SKM-1 treated with dmso at 0.1 percent for 144 hours (cell line): ENCODE data around the gene COL25A1.
"Not testable (repeated sequence)": the region's sequence is repeated elsewhere in the genome, so short reads cannot be mapped to it uniquely, and the experiment has no call there.

Experiments used
- DNase-seq: peaks from one replicate; lab custom pipeline; 2025; ENCODE audit not compliant: unreplicated experiment; lab: John Stamatoyannopoulos, UW

Gene COL25A1

DNA sequence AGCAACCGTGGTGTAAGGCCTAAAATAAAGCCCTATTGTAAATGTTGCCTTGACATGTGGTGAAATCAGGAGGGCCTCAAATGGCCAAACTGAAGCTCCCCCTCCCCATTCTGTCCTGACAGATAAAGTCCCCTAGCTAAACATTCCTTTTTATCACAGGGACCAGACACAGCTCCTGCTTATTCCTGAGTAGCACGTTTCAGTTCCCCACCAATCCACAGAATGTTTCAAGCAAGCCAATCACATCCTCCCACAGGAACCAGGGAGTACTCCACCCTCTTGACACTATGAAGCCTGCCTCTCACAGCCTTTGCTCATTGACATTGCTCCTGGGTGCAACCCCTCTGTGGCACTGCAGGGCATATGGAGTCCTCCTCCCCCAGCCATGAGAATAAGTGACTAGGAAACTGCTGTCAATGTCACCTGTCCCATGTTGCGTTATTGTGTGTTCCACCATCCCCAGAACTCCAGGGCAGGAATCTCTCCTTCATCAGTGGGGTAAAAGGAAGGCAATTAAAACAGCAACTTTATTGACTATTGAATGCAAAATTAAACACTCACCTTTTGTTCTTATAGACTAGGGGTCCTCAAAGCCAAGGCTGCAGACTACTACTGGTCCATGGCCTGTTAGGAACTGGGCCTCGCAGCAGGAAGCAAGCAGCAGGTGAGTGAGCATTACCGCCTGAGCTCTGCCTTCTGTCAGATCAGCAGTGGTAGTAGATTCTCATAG lies 128.1 kb downstream of the COL25A1 start:
- no peak for DNase-seq

DNA sequence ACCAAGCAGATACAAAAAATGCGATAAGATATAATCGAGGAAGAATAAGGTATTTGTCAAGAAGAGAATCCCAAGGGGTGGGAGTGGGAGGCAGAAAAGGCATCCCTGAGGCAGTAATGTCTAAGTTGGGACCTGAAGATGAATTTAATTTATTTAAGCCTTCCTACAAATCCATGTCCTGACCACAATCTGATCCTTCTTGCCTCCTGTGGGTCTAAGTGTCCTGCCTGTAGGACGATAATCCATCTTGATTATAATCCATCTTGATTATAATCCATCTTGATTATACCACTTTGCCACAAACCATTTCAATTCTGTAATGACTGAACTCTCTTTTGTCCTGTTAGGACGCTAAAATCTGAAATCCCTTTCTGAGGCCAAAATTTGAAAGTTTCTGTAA lies 130.2 kb downstream of the COL25A1 start:
- DNase-seq, result no peak

GRCh38 chr4:109171070-109171469 lies 131.4 kb downstream of the COL25A1 start:
- no peak for DNase-seq

DNA sequence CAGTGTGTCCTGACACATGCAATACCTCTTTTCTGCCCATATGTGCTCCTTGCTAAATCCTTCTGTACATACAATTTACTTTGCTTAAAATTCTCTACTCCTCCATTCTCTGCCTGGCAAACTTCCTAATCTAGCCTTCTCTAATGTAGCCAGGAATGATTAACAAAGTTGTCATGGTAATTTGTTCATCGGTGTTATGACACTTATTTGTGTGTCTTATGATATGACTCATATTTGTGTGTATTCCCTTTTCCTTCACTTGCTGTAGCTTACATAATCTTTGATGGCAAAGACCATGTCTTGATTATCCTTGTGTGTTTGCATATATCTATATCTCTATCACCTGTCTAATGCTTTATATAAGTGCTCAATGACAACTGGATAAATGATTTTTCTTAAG lies 133.3 kb downstream of the COL25A1 start:
- DNase-seq, result no peak

DNA sequence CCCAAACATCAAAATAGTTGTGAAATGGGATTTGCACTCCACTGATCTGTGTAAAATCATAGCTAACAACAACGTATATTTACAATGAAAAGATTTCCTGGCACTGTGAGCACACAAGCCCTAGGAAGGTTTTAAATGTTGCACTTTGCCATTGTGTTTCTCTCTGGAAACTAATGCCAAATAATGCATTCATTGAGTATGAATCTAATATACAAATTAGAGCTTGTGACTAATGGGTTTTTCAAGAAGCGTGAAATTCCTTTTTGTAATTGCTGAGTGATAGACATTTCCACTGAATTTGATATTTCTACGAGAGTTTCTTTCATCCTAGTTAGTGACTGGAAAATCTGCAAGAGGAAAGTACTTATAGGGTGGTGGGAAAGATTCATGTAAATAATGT lies 135.9 kb downstream of the COL25A1 start:
- DNase-seq, result no peak

DNA sequence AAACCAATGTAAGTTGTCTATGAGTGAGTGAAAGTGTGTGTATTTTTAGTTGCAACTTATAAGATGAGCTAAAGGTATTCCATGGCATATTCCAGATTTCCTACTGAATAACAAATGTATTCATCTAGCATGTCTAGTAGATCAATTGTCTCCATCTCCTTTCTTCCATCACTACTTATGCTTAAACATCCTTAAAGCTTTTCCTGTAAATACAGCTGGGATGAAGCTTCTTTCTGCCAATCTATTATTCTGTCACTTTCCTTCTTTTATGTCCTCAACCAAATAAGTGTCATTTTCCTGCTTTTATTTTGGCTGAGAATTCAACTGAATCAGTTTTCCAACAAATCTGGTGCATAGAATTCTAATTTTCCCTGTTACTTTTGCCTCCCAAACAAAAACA lies 136.3 kb downstream of the COL25A1 start:
- DNase-seq, result no peak

DNA sequence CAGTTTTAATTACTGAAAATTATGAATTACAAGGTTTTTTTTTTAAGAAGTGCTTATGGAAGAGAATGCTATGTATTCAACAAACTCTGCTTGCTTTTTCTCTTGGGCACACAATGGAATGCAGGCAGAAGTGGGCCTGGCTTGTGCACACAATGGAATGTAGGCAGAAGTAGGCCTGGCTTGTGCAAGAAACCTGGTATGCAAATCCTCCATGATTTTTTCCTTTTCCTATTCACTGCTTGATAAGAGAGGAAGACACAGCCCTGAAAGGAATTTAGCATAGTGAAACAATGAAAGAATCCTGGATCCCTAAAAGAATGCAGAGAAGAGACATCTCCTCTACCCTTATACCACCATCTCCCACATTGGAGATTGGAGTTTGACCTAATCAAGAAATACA lies 138.4 kb downstream of the COL25A1 start:
- DNase-seq, result no peak

- DNase-seq, result no peak
Measured at GRCh38 chr4:109163493-109163892, 139.0 kb downstream of the COL25A1 start.

DNA sequence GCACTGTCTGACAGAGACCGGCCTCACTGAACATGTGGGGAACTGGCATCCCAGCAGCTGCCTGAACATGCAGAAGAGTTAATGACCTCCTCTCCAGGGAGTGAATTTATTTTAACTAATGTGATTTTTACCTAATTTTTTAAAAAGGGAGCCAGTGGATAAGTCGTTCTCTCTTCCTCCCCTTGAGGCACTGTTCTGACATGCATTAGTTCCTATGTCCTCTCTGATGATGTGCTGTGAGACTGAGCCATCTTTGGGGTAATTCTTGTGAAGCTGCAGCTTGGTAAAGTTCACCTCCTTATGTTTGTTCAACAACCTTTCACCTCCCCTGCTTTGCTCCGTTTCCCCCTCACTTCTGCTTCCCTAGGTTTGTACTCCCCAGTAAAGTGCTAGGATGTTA lies 139.7 kb downstream of the COL25A1 start:
- DNase-seq, result no peak

DNA sequence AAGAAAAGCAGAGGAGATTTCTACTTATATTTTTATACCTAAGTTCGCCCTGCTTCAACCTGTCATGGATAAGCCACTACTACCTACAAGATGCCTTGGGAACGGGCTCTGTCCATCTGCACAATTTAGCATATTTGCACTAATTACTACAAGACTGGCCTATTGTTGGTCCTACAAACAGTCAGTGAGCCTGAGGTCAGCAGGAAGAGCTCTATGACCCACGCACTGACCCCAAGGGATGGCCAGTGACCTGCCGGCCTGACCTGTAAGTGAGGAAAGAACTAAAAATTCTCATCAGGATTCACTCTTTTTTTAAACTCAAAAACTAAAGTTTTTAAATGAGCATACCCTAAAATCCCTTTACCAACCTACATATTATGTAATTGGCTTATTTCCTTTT lies 142.0 kb downstream of the COL25A1 start:
- DNase-seq, result no peak

DNA sequence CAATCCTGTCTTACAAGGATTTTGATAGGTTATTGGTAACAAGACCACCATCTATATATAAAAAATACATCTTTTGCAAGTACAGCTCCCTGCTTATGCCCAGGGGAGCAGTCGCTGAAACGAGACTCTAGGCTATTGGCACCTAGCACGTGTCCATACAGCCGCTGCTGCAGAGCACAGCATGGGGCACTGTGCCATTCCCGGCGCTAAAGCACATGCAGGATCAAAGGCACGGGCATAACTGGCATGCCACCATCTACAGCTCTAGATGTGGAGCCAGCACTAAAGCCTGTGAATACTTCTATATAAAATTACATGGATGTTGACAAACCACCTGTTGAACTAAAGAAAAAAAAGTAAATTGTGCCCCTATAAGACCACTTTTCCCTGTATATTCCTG lies 144.8 kb downstream of the COL25A1 start:
- DNase-seq, result no peak

GRCh38 chr4:109157205-109157604 lies 145.3 kb downstream of the COL25A1 start:
- DNase-seq, result no peak

DNA sequence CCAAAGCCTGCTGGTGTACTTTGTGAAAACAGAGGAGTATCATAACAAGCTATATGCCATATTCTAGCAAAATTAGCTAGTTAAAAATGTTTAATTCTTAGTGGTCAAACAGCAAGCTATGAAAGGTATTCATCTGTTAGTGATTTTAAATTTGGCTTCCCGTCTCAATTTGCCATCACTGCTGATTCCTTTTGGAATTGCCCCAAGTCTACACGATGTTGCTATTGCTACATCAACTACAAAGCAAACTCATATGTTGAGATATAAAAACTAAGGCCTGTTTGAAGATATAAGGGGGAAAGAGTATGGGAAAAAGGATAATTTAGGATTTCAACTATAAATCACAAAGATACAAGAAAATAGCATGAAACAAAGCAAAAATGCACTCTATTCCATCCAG lies 146.1 kb downstream of the COL25A1 start:
- no peak for DNase-seq

DNA sequence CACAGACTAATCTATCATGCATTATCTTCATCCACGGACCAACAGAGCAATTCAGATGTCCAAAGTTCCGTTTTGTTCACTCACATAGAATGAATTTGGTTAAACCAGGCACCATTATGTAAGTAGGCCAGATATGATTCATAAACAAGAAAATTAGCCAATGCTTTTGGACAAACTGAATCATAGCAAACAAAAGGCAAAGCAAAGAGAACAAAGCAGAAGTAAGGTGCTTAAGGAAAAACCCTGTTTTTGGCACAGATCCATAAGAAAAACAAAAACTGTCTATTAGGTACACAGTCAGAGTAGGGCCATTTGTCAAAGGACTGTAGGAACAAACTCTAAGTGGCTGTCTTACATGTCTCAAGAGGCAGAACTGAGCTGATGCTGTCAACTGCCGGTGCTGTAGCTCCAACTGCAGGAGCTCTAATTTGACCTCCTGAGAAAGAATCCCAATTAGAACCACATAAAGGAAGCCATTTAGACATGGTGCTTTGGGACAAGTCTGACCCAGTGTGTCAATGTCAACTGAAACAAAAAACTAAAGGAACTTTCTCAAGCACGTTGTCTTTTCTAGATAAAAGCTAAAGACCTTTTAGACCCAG lies 146.7 kb downstream of the COL25A1 start:
- no peak for DNase-seq

DNA sequence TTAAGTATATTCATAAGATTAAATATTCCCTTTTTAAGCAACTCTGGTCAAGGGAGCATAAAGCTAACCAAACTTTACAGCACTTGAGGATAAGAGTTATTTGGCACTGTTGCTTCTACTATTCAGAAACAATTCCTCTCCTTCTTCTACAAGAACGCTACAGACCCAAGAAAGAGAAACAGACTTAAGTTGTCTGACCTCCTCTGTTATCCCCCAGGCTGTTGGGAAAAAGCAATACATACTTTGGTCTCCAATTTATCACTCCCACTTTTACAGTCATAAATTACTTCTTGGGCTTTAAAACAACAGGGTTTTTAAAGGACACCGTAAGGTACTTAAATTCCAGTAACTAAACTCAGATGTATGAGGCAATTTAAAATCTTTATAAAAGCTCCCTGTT lies 147.4 kb downstream of the COL25A1 start:
- DNase-seq, result no peak

DNA sequence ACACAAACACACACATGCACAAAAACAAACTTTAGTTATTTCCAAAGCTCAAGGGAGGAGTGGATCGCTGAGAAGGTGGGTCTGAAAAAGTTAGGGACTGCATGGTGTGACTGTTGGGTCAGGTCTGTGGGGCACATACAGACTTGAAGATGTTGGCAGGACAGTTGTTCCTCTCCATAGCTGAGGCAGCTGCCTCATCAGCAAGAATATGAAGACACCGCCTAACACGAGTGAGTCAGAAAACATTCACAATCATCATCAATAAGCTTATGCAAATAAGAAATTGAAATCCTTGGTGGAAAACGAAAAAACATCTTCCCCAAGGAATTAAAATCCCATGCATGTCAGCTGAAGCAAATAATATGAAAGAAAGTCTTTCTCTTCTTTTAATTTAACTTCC lies 148.0 kb downstream of the COL25A1 start:
- no peak for DNase-seq

DNA sequence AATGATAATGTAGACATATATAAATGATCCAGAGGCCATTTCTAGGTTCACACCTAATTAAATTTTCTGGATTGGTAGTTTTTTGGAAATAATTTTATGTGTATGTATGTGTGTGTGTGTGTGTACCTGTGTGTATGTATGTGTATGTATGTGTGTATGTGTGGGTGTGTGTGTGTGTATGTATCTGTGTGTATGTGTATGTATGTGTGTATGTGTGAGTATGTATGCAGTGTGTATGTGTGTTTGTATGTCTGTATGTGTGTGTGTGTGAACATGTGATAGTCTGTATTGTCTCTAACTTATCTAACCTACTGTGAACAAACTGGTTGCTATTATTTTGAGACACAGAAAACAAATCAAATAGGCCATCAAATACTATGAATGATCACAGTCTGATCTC lies 152.6 kb downstream of the COL25A1 start:
- DNase-seq, result no peak

DNA sequence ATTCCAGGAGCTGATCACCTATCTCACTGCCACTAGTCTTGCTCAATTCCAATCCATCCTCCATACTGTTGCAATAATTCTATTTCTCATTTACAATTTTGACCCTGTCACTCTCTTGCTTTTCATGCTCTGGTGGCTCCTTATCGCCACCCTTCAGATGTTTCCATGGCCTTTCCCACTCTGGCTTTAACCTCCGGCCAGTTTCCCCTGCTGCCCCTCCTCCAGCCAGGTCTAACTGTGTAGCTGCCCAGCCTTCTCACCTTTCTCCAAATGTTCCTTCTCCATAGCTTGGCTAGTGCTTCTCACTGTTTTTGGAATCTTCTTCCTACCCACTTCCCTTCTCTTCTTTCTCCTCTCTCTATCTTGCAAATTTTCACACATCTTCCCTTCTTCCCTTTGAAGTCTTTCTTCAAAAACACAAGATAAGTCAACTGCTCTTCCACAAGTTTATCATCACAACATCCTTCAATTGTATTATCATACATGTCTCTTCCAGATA lies 153.8 kb downstream of the COL25A1 start:
- no peak for DNase-seq

DNA sequence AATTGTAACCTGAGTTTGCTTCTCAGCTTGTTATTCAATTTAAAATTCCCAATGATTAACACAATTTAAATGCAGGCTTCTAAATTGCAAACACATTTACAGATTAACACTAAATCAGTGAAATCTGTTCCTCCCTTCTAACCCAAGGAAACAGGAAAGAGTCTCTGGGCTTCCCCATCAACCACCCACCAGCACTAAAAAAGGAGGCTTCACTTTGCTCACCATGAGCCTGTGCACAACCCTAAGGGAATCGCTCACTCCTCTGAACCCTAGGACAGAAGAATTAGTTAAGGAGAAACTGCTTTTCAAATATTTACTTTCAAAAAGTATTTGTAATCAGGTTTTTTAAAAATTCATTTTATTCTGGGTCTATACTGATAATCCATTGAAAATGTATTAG lies 155.3 kb downstream of the COL25A1 start:
- DNase-seq, result no peak

DNA sequence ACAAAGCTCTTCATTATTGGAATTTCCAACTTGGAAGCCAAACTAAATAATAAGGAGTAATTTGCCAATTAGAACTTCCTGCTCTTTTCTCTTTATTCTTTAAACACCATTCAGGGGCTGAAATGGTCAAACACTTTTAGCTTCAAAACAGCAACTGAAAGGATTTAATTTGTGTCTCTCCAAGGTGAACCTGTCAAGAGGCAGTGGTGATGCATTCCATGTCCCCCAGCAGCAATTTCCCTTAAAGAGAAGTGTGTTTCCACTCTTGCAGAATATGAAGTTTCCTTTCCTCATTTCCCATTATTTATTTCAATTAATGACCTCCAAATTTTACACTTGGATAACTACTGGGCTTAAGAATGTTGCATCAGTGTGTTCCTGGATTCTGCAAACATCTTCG lies 156.0 kb downstream of the COL25A1 start:
- no peak for DNase-seq

DNA sequence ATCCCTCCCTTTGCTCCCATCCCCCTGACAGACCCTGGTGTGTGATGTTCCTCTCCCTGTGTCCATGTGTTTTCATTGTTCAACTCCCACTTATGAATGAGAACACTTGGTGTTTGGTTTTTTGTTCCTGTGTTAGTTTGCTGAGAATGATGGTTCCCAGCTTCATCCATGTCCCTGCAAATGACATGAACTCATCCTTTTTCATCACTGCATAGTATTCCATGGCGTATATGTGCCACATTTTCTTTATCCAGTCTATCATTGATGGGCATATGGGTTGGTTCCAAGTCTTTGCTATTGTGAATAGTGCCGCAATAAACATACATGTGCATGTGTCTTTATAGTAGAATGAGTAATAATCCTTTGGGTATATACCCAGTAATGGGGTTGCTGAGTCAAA lies 164.3 kb downstream of the COL25A1 start:
- not testable (repeated sequence) for DNase-seq

GRCh38 chr4:109134921-109135320 lies 167.5 kb downstream of the COL25A1 start:
- DNase-seq, result no peak

DNA sequence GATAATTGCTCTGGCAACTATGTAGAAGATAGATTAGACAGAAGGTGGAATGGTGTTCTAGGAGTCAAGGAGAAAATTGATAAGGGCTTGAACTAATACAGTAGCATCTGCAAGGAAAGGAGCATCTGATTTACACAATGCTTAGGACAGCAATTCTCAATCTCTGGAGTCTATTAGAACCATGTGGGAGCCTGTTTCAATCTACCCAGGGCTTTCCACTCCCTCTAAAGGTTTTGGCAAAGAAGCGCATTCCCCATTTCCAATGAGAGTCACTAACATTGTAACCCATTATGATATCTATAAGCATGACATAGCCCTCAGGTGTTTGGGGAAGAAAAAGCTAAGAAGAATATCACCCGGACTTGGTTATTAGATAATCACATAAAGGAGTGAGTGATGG lies 168.2 kb downstream of the COL25A1 start:
- DNase-seq, result no peak
